Left colon (tissue), 2 donors: Measurements from ENCODE around the gene LINGO1. TPM values are rescaled to one million over a fixed set of nuclear protein-coding genes. Genes with fewer than 3 reads are reported as not detected.
A peak's percentile ranks its signal among the peaks of the same experiment; 100 is the strongest.

Experiments
- ATAC-seq: fragments of 200-7000 bp; cut with Tn5 transposase; one replicate; pipeline ENCODE4 v1.9.1; 2020; ENCODE audit warnings: mild to moderate bottlenecking, moderate library complexity
- DNase-seq, 2 donors: peaks; one replicate each; pipeline ENCODE4 v3.0.0-alpha.2; 2020
- intact Hi-C, 2 donors: fragments of 100-400 bp; cut with DNase I in 1 of 2; cut with micrococcal nuclease in 1 of 2; formaldehyde crosslinking; loops; one replicate each; pipeline versions ENCODE4 v1.11.2 to v1.14.0; 2022; cut with DNase I, micrococcal nuclease
- total RNA-seq, 2 donors: library from RNA; stranded (reverse); fragmentation: NEBNext Ultra II Directional; extraction: Animal tissue kit (Norgen Biotek cat#: 25700); gene quantifications; one replicate each; pipeline ENCODE4 v1.2.1, GENCODE V29; 2021
- donor health status: DM: no; HTN: no; CAD: no.
- donor health status: DM: yes; HTN: yes; CAD: no.

The LINGO1 gene
- total RNA-seq, 2 donors from 2014 or later: 1.2 to 2.2 TPM

GRCh38 chr15:77659350-77660321, 26.9 kb upstream of the LINGO1 start:
- ATAC-seq (peak; percentile 81), DNase-seq (peak; percentile 85 to 90)
- intact Hi-C loops: no loop called here

GRCh38 chr15:77658304-77658703, 25.6 kb upstream of the LINGO1 start:
- DNase-seq (no peak), ATAC-seq (no peak)
- intact Hi-C loops: no loop called here

GRCh38 chr15:77657634-77658238, 25.0 kb upstream of the LINGO1 start:
- ATAC-seq (no peak), DNase-seq (no peak)

DNA sequence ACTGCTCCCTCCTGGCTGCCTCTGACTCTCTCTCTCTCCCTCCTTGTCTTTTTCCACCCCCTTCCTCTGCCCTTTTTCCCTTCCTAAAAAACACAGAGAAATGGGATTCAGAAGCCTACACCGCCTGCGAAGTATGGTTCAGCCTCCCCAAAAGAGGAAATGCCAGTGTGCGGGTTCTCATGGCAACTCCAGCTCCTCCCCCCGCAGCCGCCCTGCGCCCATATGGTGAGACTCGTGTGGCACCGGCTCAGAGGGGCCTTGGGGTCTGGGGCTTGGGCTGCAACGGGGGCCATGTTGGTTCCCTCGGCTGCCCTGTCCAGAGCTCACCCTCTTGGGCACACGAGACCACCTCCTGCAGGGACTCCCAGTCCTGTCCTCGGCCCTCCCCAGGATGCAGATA, 23.6 kb upstream of the LINGO1 start:
- DNase-seq: no peak
- ATAC-seq: no peak
- intact Hi-C loops: no loop called here

More at GRCh38 chr15:77657634-77658238, 25.0 kb upstream of the LINGO1 start:
- intact Hi-C loops: no loop called here

- ATAC-seq: peak; percentile 66
- peak; percentile 52 to 65 for DNase-seq
- intact Hi-C loops: no loop called here
These were observed 22.3 kb upstream of the LINGO1 start for GRCh38 chr15:77654975-77655374.

- no peak for DNase-seq
- no peak for ATAC-seq
- intact Hi-C loops: no loop called here
These were observed 21.2 kb upstream of the LINGO1 start for GRCh38 chr15:77653832-77654480.

DNA sequence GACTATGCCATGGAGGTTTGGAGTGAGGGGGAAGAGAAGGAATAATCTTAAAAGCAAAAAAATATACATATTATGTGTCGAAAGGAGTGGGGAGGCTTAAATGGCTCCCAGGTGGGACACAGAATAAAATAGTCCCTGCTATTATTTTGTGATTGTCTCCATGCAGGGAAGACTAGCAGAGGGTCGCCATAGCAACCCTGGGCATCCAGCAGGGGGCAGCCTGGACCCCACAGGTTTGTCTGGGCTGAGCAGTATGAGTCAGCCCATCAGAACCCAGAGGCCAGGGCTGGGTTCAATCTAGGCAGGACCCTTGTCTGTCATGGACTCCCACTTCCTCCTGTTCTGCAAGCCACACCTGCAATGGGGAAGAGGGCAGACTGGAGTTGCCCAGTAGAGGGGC, 17.6 kb upstream of the LINGO1 start:
- DNase-seq: no peak
- intact Hi-C loops: no loop called here
- ATAC-seq: no peak

DNA sequence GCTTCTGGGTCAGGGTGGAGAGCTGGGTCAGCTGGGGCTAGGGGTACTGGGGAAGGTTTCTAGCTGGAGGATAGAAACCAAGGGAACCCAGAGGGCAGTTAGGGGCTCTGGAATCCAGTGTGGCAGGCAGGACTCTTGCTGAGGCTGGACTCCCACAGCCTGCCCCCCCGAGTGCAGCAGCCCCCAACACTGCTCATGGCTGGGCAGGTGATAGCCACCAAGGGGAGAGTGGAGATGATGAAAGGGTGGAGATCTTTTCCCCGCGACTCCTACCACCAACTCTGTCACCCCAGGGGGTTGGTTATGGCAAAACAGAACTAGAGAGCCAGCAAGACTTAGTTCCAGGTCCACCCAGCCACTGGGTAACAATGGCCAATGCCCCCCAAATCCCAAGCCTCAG, 16.9 kb upstream of the LINGO1 start:
- DNase-seq (no peak), ATAC-seq (no peak)
- intact Hi-C loops: no loop called here

GRCh38 chr15:77649017-77649416, 16.3 kb upstream of the LINGO1 start:
- intact Hi-C loops: no loop called here
- ATAC-seq: peak; percentile 65
- DNase-seq: no peak

DNA sequence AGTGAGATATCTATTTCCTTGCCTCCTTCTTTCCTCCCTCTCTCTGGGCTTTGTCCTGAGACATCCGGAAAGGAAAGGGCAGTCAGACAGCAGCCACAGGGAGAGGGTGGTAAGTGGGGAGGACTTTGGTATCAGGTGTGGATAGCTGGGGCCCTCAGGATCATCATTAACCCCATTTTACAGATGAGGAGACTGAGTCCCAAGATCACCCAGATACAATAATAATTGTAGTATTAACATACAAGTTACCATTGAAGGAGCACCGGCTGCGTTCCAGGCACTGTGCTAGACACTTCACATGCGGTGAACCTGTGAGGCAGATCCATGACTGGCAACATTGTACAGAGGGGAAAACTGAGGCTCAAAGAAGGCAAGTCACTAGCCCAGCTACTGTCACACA, 15.2 kb upstream of the LINGO1 start:
- ATAC-seq (no peak), DNase-seq (no peak)
- intact Hi-C loops: no loop called here

GRCh38 chr15:77646104-77646694, 13.5 kb upstream of the LINGO1 start:
- ATAC-seq (peak; percentile 53), DNase-seq (peak; percentile 31 to 41)
- intact Hi-C loops: no loop called here

GRCh38 chr15:77645602-77646001, 12.9 kb upstream of the LINGO1 start:
- no peak for DNase-seq
- ATAC-seq: no peak
- intact Hi-C loops: no loop called here

DNA sequence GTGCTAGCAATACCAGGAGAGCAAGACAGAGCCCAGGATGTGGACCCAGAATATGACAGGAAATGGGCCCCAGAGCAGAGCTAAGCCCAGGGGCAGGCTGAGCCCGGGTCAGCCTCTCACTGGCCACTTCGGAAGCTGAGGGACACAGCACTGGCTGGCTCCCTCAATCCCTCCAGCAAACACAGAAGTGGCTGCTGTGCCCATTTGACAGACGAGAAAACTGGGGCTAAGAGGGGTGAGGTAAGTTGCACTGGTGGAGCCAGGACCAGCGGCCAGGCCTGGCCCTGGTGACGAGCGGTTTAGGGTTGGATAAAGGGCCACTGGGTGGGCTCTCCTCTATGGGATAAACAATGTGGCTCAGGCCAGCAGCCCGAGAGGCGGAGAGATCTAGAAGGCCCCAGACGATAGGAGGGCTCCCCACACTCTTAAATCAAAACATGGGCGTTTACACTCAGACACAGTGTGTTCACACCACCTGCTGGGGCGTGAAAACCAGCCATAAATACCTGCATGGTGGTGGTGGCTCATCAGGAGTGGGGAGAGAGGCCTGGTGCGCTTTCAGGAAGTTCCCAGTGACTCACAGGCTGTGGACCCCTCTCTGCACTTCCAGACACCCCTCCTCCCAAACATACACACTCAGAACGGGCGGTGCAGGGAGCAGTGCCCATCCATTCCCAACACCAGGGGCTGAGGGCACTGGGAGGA, 12.0 kb upstream of the LINGO1 start:
- DNase-seq: no peak
- peak; percentile 39 for ATAC-seq
- intact Hi-C loops: no loop called here

- intact Hi-C loops: no loop called here
- ATAC-seq (no peak), DNase-seq (no peak)
These were observed 11.1 kb upstream of the LINGO1 start for GRCh38 chr15:77643764-77644163.

GRCh38 chr15:77642793-77643430, 10.2 kb upstream of the LINGO1 start:
- DNase-seq (peak in 1 of 2 donors; percentile 41), ATAC-seq (peak; percentile 88)
- intact Hi-C loops: no loop called here

DNA sequence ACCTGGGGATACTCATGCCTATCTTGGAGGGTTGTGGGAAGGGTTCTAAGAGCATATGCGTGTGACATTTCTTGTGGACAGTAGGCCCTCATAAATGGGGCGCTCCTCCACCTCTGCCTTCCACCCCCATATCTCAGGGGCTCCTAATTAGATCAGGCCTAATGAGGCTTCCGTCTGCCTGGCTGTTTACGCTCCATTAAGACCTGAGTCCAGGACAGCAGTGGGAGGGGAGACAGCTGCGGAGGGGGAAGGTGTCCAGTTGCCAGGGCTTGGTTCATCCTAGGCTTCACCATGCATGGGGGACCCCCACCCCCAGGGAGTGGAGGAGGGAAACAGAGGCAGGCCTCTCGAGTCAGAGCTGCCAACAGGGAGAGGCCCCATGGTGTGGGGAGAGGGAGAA, 9.3 kb upstream of the LINGO1 start:
- intact Hi-C loops: no loop called here
- DNase-seq (no peak), ATAC-seq (no peak)

DNA sequence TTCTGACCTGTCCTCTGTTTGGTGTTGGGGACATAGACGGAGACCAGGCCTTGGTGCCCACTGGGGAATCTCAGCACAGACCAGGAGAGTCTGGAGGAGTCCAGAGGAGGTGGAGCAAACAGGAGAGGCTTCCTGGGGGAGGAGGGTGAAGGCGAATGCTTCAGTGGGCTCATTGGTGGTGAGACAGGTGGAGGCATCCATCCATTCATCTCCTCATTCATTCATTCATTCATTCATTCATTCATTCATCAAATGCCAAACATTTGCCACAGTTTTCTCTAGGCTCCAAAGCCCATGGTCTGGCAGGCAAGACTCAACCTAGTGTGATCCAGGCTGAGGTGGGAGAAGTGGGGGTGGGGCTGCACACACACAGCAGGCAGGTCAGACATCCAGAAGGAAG, 7.9 kb upstream of the LINGO1 start:
- DNase-seq (no peak), ATAC-seq (no peak)
- intact Hi-C loops: no loop called here

- DNase-seq: no peak
- intact Hi-C loops: loop anchor here in 1 of 2 donors (5.0 kb wide), 1 partner anchor 183 kb away; no protein-coding TSS in a partner anchor
These were observed 6.7 kb upstream of the LINGO1 start for GRCh38 chr15:77639431-77639830.

More at GRCh38 chr15:77639431-77639830, 6.7 kb upstream of the LINGO1 start:
- no peak for ATAC-seq
